H9 (cell line): ENCODE measurements around the gene AGTRAP. TPM values are rescaled to one million over a fixed set of nuclear protein-coding genes. Genes with fewer than 3 reads are reported as not detected.

Experiments
- DNase-seq: peaks from one replicate; pipeline ENCODE4 v3.0.0-alpha.2; 2017
- H2AFZ ChIP-seq: one replicate; pipeline ENCODE4 v1.6.1; 2013; ENCODE audit warnings: mild to moderate bottlenecking, low read length, control low read depth, moderate library complexity
- H2AK5ac ChIP-seq: 2 replicates; pipeline ENCODE4 v1.6.1; 2013; ENCODE audit warnings: low read length, control low read depth, mixed read lengths; ENCODE audit not compliant: insufficient read length
- H2BK120ac ChIP-seq: one replicate; pipeline ENCODE4 v1.6.1; 2013; ENCODE audit warnings: low read depth, mild to moderate bottlenecking, low read length, control low read depth, inconsistent platforms; ENCODE audit not compliant: poor library complexity, severe bottlenecking
- H2BK12ac ChIP-seq: 2 replicates; pipeline ENCODE4 v1.6.1; 2013; ENCODE audit warnings: low read length, control low read depth, mixed read lengths, low read depth; ENCODE audit not compliant: insufficient read length
- H2BK15ac ChIP-seq: 2 replicates; pipeline ENCODE4 v1.6.1; 2013; ENCODE audit warnings: low read depth, low read length, control low read depth
- H2BK20ac ChIP-seq: one replicate; pipeline ENCODE4 v1.6.1; 2013; ENCODE audit warnings: low read depth, mild to moderate bottlenecking, low read length, control low read depth, inconsistent platforms; ENCODE audit not compliant: poor library complexity, severe bottlenecking
- H2BK5ac ChIP-seq: 2 replicates; pipeline ENCODE4 v1.6.1; 2013; ENCODE audit warnings: low read length, control low read depth, mixed read lengths; ENCODE audit not compliant: insufficient read length
- H3K14ac ChIP-seq: 2 replicates; pipeline ENCODE4 v1.6.1; 2013; ENCODE audit warnings: low read length, control low read depth; ENCODE audit not compliant: insufficient read depth
- H3K18ac ChIP-seq: 2 replicates; pipeline ENCODE4 v1.6.1; 2013; ENCODE audit warnings: low read depth, mild to moderate bottlenecking, mixed read lengths, low read length, control low read depth; ENCODE audit not compliant: insufficient read length
- H3K23ac ChIP-seq: 2 replicates; pipeline ENCODE4 v1.6.1; 2013; ENCODE audit warnings: low read length, control low read depth, mixed read lengths, low read depth; ENCODE audit not compliant: insufficient read length
- H3K23me2 ChIP-seq: 2 replicates; pipeline ENCODE4 v1.6.1; 2013; ENCODE audit warnings: low read depth, mild to moderate bottlenecking, mixed read lengths, low read length, control low read depth; ENCODE audit not compliant: insufficient read length, poor library complexity, severe bottlenecking
- H3K27ac ChIP-seq: 2 replicates; pipeline ENCODE4 v1.5.1; 2013; ENCODE audit warnings: low read length, control low read depth, mixed read lengths, low read depth; ENCODE audit not compliant: insufficient read length
- H3K27me3 ChIP-seq: 2 replicates; pipeline ENCODE4 v1.6.1; 2013; ENCODE audit warnings: low read length, control low read depth, inconsistent platforms; ENCODE audit not compliant: insufficient read depth
- H3K4ac ChIP-seq: 2 replicates; pipeline ENCODE4 v1.6.1; 2013; ENCODE audit warnings: low read depth, mild to moderate bottlenecking, control low read depth, inconsistent platforms, low read length, moderate library complexity
- H3K4me1 ChIP-seq: 2 replicates; pipeline ENCODE4 v1.6.1; 2013; ENCODE audit warnings: low read length, control low read depth, inconsistent platforms; ENCODE audit not compliant: insufficient read depth
- H3K4me2 ChIP-seq: 2 replicates; pipeline ENCODE4 v1.6.1; 2013; ENCODE audit warnings: low read length, control low read depth, mixed read lengths; ENCODE audit not compliant: insufficient read length, insufficient read depth
- H3K56ac ChIP-seq: 2 replicates; pipeline ENCODE4 v1.6.1; 2013; ENCODE audit warnings: low read depth, mild to moderate bottlenecking, mixed read lengths, low read length, control low read depth; ENCODE audit not compliant: insufficient read length
- H3K79me1 ChIP-seq: 2 replicates; pipeline ENCODE4 v1.6.1; 2013; ENCODE audit warnings: low read depth, mild to moderate bottlenecking, moderate library complexity, low read length, control low read depth, inconsistent platforms; ENCODE audit not compliant: insufficient read depth, poor library complexity, severe bottlenecking
- H3K79me2 ChIP-seq: 2 replicates; pipeline ENCODE4 v1.6.1; 2013; ENCODE audit warnings: low read length, control low read depth, inconsistent platforms; ENCODE audit not compliant: insufficient read depth
- H3K9ac ChIP-seq: 2 replicates; pipeline ENCODE4 v1.6.1; 2013; ENCODE audit warnings: low read length, control low read depth, mixed read lengths; ENCODE audit not compliant: insufficient read length; ENCODE audit errors: extremely low read depth
- H3K9me3 ChIP-seq: one replicate; pipeline ENCODE4 v1.6.1; 2013; ENCODE audit warnings: low read depth, low read length, inconsistent platforms; ENCODE audit not compliant: control insufficient read depth
- H3T11ph ChIP-seq: one replicate; pipeline ENCODE4 v1.6.1; 2013; ENCODE audit warnings: mild to moderate bottlenecking, low read length, control low read depth, inconsistent platforms
- H4K20me1 ChIP-seq: one replicate; pipeline ENCODE4 v1.6.1; 2013; ENCODE audit not compliant: control insufficient read depth, insufficient read length, insufficient read depth
- H4K5ac ChIP-seq: 2 replicates; pipeline ENCODE4 v1.6.1; 2013; ENCODE audit warnings: low read depth, mild to moderate bottlenecking, mixed read lengths, low read length, control low read depth; ENCODE audit not compliant: insufficient read length
- H4K8ac ChIP-seq: replicated peaks from 2 replicates; pipeline ENCODE4 v1.6.1; 2013; ENCODE audit warnings: low read length, control low read depth, mixed read lengths, low read depth; ENCODE audit not compliant: insufficient read length
- H4K91ac ChIP-seq: 2 replicates; pipeline ENCODE4 v1.6.1; 2013; ENCODE audit warnings: low read depth, mild to moderate bottlenecking, moderate library complexity, mixed read lengths, low read length, control low read depth; ENCODE audit not compliant: insufficient read length
- H3K27ac Mint-ChIP-seq, 3 experiments: 2 replicates in 2 of 3; 3 replicates in 1 of 3; pipeline ENCODE4 v1.8.0; 2020 to 2021; ENCODE audit warnings: mixed read lengths in 3 of 3, mild to moderate bottlenecking in 1 of 3, moderate library complexity in 1 of 3
- H3K27me3 Mint-ChIP-seq: 2 replicates; pipeline ENCODE4 v1.8.0; 2021; ENCODE audit warnings: low read depth, mild to moderate bottlenecking, moderate library complexity, mixed read lengths
- H3K36me3 Mint-ChIP-seq, 3 experiments: 2 replicates in 2 of 3; 3 replicates in 1 of 3; pipeline ENCODE4 v1.8.0; 2020 to 2021; ENCODE audit warnings: low read depth in 3 of 3, mixed read lengths in 3 of 3; ENCODE audit not compliant: insufficient read depth in 1 of 3
- H3K4me1 Mint-ChIP-seq, 2 experiments: 2 replicates each; pipeline ENCODE4 v1.8.0; 2020; ENCODE audit warnings: mixed read lengths in 2 of 2
- H3K4me3 Mint-ChIP-seq, 2 experiments: 2 replicates in 1 of 2; 3 replicates in 1 of 2; pipeline ENCODE4 v1.8.0; 2020 to 2021; ENCODE audit warnings: mild to moderate bottlenecking in 2 of 2, mixed read lengths in 2 of 2, moderate library complexity in 1 of 2
- H3K9me3 Mint-ChIP-seq, 2 experiments: 2 replicates in 1 of 2; 3 replicates in 1 of 2; pipeline ENCODE4 v1.8.0; 2020; ENCODE audit warnings: mild to moderate bottlenecking in 2 of 2, mixed read lengths in 2 of 2, moderate library complexity in 1 of 2
- CTCF ChIP-seq: fragments of 200-600 bp; sonication (generic); conservative IDR thresholded peaks from 3 replicates; pipeline ENCODE4 v1.8.0; 2021; ENCODE audit warnings: antibody characterized with exemption, mild to moderate bottlenecking
- WGBS: extraction: QIAGEN DNeasy Blood & Tissue Kit; methylation state at CpG from one replicate; pipeline ENCODE4 v1.1.7; 2013; ENCODE audit warnings: missing lambda C conversion rate, low lambda C conversion rate, mixed read lengths; ENCODE audit not compliant: insufficient read length; ENCODE audit errors: extremely low coverage; 5-methylcytosine and 5-hydroxymethylcytosine counted together
- total RNA-seq: library from RNA; stranded (reverse); gene quantifications from 2 replicates; pipeline ENCODE4 v1.2.1, GENCODE V29; 2021

The AGTRAP gene
- total RNA-seq, 1 experiment from 2014 or later, result 60.9 TPM

- H3K79me2 ChIP-seq, result no peaks in the 10 kb centered on the region
- H3K36me3 Mint-ChIP-seq, result no peaks in the 10 kb centered on the region
- no peak overlapping the region for H3K27ac ChIP-seq
- H3K27me3 ChIP-seq, result peaks cover 16% of the 10 kb centered on the region; the same call in 1 of the 2 replicates
- no peak overlapping the region for H2BK5ac ChIP-seq
- no peak overlapping the region for H3K4me2 ChIP-seq
- no peak overlapping the region for H2AFZ ChIP-seq
- no peak overlapping the region for H2BK12ac ChIP-seq
- H4K91ac ChIP-seq, result no peak overlapping the region
- H3K4me3 Mint-ChIP-seq, result no peak overlapping the region
- no peak overlapping the region for H4K8ac ChIP-seq
- H3K18ac ChIP-seq, result no peak overlapping the region
- no peak overlapping the region for H3K14ac ChIP-seq
- no peak overlapping the region for H3T11ph ChIP-seq
- H3K23me2 ChIP-seq, result no peaks in the 10 kb centered on the region
- H3K4ac ChIP-seq, result no peak overlapping the region
- peaks cover 0 to 3% of the 10 kb centered on the region in 2 experiments; a peak in 2 of 5 replicates for H3K9me3 Mint-ChIP-seq
- no peak overlapping the region for H3K9ac ChIP-seq
- no peaks in the 10 kb centered on the region for H3K4me1 ChIP-seq
- no peak for TF ChIP-seq CTCF
- H3K79me1 ChIP-seq, result no peaks in the 10 kb centered on the region
- H2BK20ac ChIP-seq, result no peak overlapping the region
- peaks cover 71% of the 10 kb centered on the region for H3K27me3 Mint-ChIP-seq
- peaks cover 10 to 18% of the 10 kb centered on the region in 2 experiments for H3K4me1 Mint-ChIP-seq
- H3K27ac Mint-ChIP-seq, result peak overlapping the region in 1 of 3 experiments; percentile 59; a peak in 1 of 7 replicates
- H3K23ac ChIP-seq, result no peak overlapping the region
- H3K56ac ChIP-seq, result no peak overlapping the region
- no peak overlapping the region for H2AK5ac ChIP-seq
- H4K5ac ChIP-seq, result no peak overlapping the region
- H3K9me3 ChIP-seq, result no peaks in the 10 kb centered on the region
- no peak for DNase-seq
- no peak overlapping the region for H2BK120ac ChIP-seq
- no CpG with 5 or more reads among the region's 7 CpGs for WGBS
- H4K20me1 ChIP-seq, result no peaks in the 10 kb centered on the region
- H2BK15ac ChIP-seq, result no peak overlapping the region
Observed at GRCh38 chr1:11764519-11764918, 28.6 kb downstream of the AGTRAP start.
